ENCODE data around the gene FICD. TPM values are rescaled to one million over a fixed set of nuclear protein-coding genes. Genes with fewer than 3 reads are reported as not detected.

FICD gene
- total RNA-seq, 2 experiments from 2014 or later, result 2.7 to 3.2 TPM

DNA sequence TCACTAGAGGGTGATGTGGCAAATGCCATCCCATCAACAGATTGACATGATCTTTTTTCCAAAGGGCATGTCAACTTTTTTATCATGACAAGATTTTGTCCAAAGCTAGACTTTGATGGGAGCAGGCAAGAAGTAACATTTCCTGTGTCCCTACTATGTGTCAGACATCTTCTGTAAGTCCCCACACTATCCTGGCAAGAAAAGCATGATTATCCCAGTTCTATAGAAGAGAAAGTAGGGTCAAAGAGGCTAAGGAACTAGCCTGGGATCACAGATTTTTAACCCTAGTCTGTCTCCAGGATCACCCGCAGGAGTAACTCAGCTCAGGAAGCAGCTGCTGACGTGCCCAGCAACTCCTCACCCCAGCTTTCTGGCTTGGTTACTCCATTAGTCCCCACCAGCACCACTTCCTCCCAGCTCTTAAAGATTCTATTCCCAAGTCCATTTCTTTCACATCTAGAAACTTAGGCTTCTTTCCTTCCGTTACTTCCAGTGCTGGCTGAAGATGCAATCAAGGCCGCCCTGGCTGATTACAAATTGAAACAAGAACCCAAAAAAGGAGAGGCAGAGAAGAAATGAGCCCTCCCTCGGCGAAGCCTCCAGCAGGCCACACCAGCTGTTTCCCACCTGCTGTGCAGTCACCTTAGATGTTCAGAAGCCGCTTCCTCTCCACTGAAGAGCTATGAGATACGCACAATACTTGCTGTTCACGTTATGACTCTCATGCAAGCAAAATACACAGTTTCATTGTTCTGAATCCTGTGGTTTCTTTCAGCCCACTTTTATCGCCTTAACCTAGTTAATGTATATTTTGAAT lies 53.5 kb downstream of the FICD start:
- TF ChIP-seq, protein P1, sequence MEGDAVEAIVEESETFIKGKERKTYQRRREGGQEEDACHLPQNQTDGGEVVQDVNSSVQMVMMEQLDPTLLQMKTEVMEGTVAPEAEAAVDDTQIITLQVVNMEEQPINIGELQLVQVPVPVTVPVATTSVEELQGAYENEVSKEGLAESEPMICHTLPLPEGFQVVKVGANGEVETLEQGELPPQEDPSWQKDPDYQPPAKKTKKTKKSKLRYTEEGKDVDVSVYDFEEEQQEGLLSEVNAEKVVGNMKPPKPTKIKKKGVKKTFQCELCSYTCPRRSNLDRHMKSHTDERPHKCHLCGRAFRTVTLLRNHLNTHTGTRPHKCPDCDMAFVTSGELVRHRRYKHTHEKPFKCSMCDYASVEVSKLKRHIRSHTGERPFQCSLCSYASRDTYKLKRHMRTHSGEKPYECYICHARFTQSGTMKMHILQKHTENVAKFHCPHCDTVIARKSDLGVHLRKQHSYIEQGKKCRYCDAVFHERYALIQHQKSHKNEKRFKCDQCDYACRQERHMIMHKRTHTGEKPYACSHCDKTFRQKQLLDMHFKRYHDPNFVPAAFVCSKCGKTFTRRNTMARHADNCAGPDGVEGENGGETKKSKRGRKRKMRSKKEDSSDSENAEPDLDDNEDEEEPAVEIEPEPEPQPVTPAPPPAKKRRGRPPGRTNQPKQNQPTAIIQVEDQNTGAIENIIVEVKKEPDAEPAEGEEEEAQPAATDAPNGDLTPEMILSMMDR (IDR thresholded peaks at IDR 0.05), result no peak
- peaks cover 62% of the 10 kb centered on the region for H3K36me3 Mint-ChIP-seq (ENCODE audit: low read depth)
- no peaks in the 10 kb centered on the region for H3K27me3 ChIP-seq (ENCODE audit: control insufficient read depth in 1 of 2, insufficient read depth in 2 of 2, low read length in 2 of 2)
- H3K9me3 ChIP-seq (ENCODE audit: control insufficient read depth in 1 of 2, insufficient read depth in 1 of 2, low read length in 2 of 2), result no peaks in the 10 kb centered on the region
- intact Hi-C loops (cut with DNase I, micrococcal nuclease), result loop anchor here (1.0 to 5.0 kb wide), 3 partner anchors 47 to 384 kb away; no protein-coding TSS in a partner anchor
- peaks cover 52% of the 10 kb centered on the region for H3K36me3 ChIP-seq (ENCODE audit: insufficient read depth, low read length)
- H3K4me3 ChIP-seq (ENCODE audit: low read length), result no peak overlapping the region
- ChIA-PET POLR2A (interaction anchor here (0.8 to 4.3 kb wide), 12 partner anchors 8 to 289 kb away, joined by 3 to 43 read pairs (median 4); partner anchors contain the start of genes SART3, SELPLG and SSH1), CTCF (interaction anchor here (0.9 to 9.8 kb wide), 5 partner anchors 49 to 235 kb away, joined by 3 to 102 read pairs (median 10); partner anchors contain the start of gene SELPLG)
- peak overlapping the region; percentile 51 to 75 for H3K27ac ChIP-seq (ENCODE audit: low read depth in 1 of 2, low read length in 2 of 2)
- H3K4me1 Mint-ChIP-seq (ENCODE audit: low read depth), result peaks cover 86% of the 10 kb centered on the region
- H3K4me1 ChIP-seq (ENCODE audit: insufficient read depth, low read length), result peaks cover 61% of the 10 kb centered on the region
- peak overlapping the region; percentile 90 for H3K27ac Mint-ChIP-seq
- ATAC-seq (ENCODE audit: poor library complexity) (peak; percentile 95), DNase-seq (peak; percentile 47 to 87 (median 64))
- H3K9me3 Mint-ChIP-seq, result no peaks in the 10 kb centered on the region
- peak overlapping the region; percentile 80 for H3K4me3 Mint-ChIP-seq
- H3K27me3 Mint-ChIP-seq, result no peaks in the 10 kb centered on the region

Other genes starting within 250 kb of the FICD start
- not detected for gene CMKLR1, start 176.0 kb upstream of the FICD start, total RNA-seq
- 100 to 1,000 TPM in 1 of 2 experiments, 10 to 100 TPM in 1; 95.1 to 104 TPM for gene SART3, start 45.9 kb downstream of the FICD start, total RNA-seq
- 100 to 1,000 TPM; 269 to 270 TPM for gene ISCU, start 47.3 kb downstream of the FICD start, total RNA-seq
- gene TMEM119, start 82.8 kb downstream of the FICD start, total RNA-seq, result 1 to 10 TPM; 2.1 to 2.6 TPM
- 10 to 100 TPM; 25.7 to 27.8 TPM for gene SELPLG, start 118.6 kb downstream of the FICD start, total RNA-seq
- gene CORO1C, start 216.2 kb downstream of the FICD start, total RNA-seq, result 1 to 10 TPM; 6.7 to 7.4 TPM

Data from CD4-positive, alpha-beta T cell (primary cell).